ENCODE measurements around the gene B4GALT5.
"Not testable (repeated sequence)": the region's sequence is repeated elsewhere in the genome, so short reads cannot be mapped to it uniquely, and the experiment has no call there.

The B4GALT5 gene

DNA sequence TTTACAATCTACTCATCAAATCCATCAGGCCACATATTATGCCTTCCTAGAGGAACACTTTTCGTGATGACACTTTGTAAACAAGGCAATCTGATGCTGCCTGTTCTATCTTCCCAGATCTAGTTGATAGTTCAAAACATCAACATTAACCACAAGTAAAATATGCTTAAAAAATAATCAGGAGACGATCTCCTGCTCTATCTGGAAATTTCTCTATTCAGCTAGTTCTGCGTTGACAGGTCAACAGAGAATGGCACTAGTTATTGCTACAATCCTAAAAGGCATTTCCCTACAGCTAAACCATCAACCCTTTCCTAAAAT is 2.1 kb downstream of the B4GALT5 start:
- Histone ChIP-seq H3K27me3 (ENCODE audit: insufficient read depth, low read length, poor library complexity) (no peaks in the 10 kb centered on the region), H3K4me3 (ENCODE audit: low read length) (no peak overlapping the region), H2BK120ac (ENCODE audit: low read depth, low read length) (no peak overlapping the region), H2BK5ac (ENCODE audit: low read length) (no peak overlapping the region), H3K79me2 (ENCODE audit: control insufficient read depth, insufficient read depth, low read length) (peaks cover 57% of the 10 kb centered on the region), H3K56ac (ENCODE audit: low read length) (no peak overlapping the region), H4K5ac (ENCODE audit: low read length) (no peak overlapping the region), H3K18ac (ENCODE audit: low read length) (no peak overlapping the region), H3K9ac (ENCODE audit: low read length) (no peak overlapping the region), H3K23ac (ENCODE audit: low read length) (no peak overlapping the region), H3K4ac (ENCODE audit: low read depth, low read length) (no peak overlapping the region), H2BK15ac (replicated peaks; ENCODE audit: low read depth) (no peak overlapping the region), H3K4me2 (ENCODE audit: low read length) (no peak overlapping the region), H3K27ac (ENCODE audit: low read depth, low read length) (no peak overlapping the region), H3K36me3 (ENCODE audit: control insufficient read depth, insufficient read depth, low read length) (no peaks in the 10 kb centered on the region), H3K4me1 (ENCODE audit: control insufficient read depth, low read depth, low read length) (no peaks in the 10 kb centered on the region), H4K8ac (ENCODE audit: low read depth, low read length) (no peak overlapping the region), H3K79me1 (ENCODE audit: low read length) (no peaks in the 10 kb centered on the region), H2AK5ac (ENCODE audit: low read length) (no peak overlapping the region)
- DNase-seq, result no peak
- no CpG with 5 or more reads among the region's 3 CpGs for WGBS (ENCODE audit: extremely low coverage, insufficient coverage, low lambda C conversion rate)

DNA sequence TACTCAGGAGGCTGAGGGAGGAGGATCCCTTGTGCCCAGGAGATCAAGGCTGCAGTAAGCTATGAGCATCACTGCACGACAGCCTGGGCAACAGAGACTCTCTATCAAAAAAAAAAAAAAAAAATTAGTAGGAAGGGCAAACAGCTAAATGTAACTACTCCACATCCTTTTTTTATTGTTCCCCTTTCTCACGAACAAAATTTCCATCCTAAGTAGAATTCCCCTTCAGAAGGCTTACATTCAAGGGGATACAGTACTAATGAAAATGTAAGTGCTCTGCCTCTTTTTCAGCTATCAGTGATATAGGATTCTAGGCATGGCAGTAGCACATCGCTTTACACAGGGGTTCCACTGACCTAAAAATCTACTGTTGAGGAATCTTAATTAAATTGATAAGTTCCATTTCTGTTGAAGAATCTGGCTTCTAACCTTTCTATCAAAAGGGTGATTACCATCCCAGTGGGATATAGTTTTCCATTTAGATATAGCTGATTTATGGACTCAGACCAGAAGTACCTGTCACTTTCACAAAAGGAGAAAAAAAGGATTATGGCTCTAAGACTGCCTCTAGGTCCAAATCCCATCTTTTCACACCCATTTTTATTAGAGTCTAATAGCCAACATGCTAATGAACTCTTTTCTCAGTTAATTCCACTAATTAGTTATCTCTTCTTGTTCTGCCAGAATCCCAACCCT is 2.6 kb downstream of the B4GALT5 start:
- Histone ChIP-seq H4K5ac (ENCODE audit: low read length) (no peak overlapping the region), H3K27ac (ENCODE audit: low read depth, low read length) (no peak overlapping the region), H4K8ac (ENCODE audit: low read depth, low read length) (no peak overlapping the region), H3K4ac (ENCODE audit: low read depth, low read length) (no peak overlapping the region), H3K4me3 (ENCODE audit: low read length) (no peak overlapping the region), H2AK5ac (ENCODE audit: low read length) (no peak overlapping the region), H3K79me1 (ENCODE audit: low read length) (no peaks in the 10 kb centered on the region), H3K9ac (ENCODE audit: low read length) (no peak overlapping the region), H3K79me2 (ENCODE audit: control insufficient read depth, insufficient read depth, low read length) (peaks cover 61% of the 10 kb centered on the region), H3K27me3 (ENCODE audit: insufficient read depth, low read length, poor library complexity) (no peaks in the 10 kb centered on the region), H3K23ac (ENCODE audit: low read length) (no peak overlapping the region), H3K56ac (ENCODE audit: low read length) (no peak overlapping the region), H3K4me1 (ENCODE audit: control insufficient read depth, low read depth, low read length) (no peaks in the 10 kb centered on the region), H3K36me3 (ENCODE audit: control insufficient read depth, insufficient read depth, low read length) (no peaks in the 10 kb centered on the region), H3K18ac (ENCODE audit: low read length) (no peak overlapping the region), H2BK15ac (replicated peaks; ENCODE audit: low read depth) (no peak overlapping the region), H3K4me2 (ENCODE audit: low read length) (no peak overlapping the region), H2BK5ac (ENCODE audit: low read length) (no peak overlapping the region), H2BK120ac (ENCODE audit: low read depth, low read length) (no peak overlapping the region)
- no CpG with 5 or more reads among the region's 3 CpGs for WGBS (ENCODE audit: extremely low coverage, insufficient coverage, low lambda C conversion rate)
- no peak for DNase-seq

DNA sequence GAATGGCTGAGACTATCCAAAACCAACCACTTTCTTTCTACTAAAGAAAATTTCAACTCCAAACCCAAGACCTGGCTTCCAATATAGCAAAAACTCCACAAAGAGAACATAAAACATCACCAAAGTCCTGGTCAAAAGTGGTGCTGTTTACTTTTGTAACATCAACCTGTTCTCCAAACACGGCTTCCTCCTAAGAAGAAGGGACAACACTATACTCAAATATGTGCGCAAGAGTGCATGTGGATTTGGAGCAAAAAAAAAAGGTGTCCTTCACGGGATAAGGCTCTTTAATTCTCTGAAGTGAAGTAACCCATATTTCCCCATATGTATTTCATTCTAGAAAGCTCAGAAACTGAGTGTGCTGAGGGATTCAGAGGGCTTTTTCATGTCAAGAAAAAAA is 6.6 kb downstream of the B4GALT5 start:
- H3K79me2 ChIP-seq (ENCODE audit: control insufficient read depth, insufficient read depth, low read length), result peaks cover 80% of the 10 kb centered on the region
- no peak overlapping the region for H3K23ac ChIP-seq (ENCODE audit: low read length)
- no peak overlapping the region for H4K5ac ChIP-seq (ENCODE audit: low read length)
- no peak overlapping the region for H3K4ac ChIP-seq (ENCODE audit: low read depth, low read length)
- H3K4me1 ChIP-seq (ENCODE audit: control insufficient read depth, low read depth, low read length), result peaks cover 4% of the 10 kb centered on the region
- no peak for DNase-seq
- no peak overlapping the region for H2BK120ac ChIP-seq (ENCODE audit: low read depth, low read length)
- no peak overlapping the region for H3K4me3 ChIP-seq (ENCODE audit: low read length)
- H2BK15ac ChIP-seq (replicated peaks; ENCODE audit: low read depth), result no peak overlapping the region
- no peak overlapping the region for H2AK5ac ChIP-seq (ENCODE audit: low read length)
- H4K8ac ChIP-seq (ENCODE audit: low read depth, low read length), result no peak overlapping the region
- no peak overlapping the region for H2BK5ac ChIP-seq (ENCODE audit: low read length)
- H3K4me2 ChIP-seq (ENCODE audit: low read length), result no peak overlapping the region
- H3K27me3 ChIP-seq (ENCODE audit: insufficient read depth, low read length, poor library complexity), result no peaks in the 10 kb centered on the region
- H3K36me3 ChIP-seq (ENCODE audit: control insufficient read depth, insufficient read depth, low read length), result no peaks in the 10 kb centered on the region
- H3K79me1 ChIP-seq (ENCODE audit: low read length), result peaks cover 2% of the 10 kb centered on the region
- no peak overlapping the region for H3K9ac ChIP-seq (ENCODE audit: low read length)
- H3K18ac ChIP-seq (ENCODE audit: low read length), result no peak overlapping the region
- no peak overlapping the region for H3K27ac ChIP-seq (ENCODE audit: low read depth, low read length)
- no peak overlapping the region for H3K56ac ChIP-seq (ENCODE audit: low read length)
- no CpG with 5 or more reads among the region's 3 CpGs for WGBS (ENCODE audit: extremely low coverage, insufficient coverage, low lambda C conversion rate)

DNA sequence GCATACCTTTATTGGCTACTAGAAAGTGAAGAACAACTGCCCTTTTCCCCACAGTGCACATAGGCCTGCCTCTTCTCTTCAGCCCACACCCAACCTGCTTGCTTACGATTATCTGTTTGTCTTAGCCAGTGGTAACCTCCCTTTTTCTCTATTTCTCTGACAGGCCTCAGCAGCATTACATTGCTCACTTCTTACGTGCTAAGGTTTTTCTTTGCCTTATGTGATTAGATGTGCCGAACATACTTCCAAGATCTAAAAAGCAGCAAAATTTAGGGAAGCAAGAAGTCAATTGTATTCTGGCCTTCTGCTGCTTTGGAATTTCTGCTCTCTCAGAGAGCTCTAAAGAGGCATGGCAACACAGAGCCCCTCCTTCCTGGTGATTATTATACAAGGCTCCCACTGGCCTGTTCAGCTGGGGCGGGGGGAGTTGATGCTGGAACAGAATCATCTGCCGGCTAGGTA is 7.0 kb downstream of the B4GALT5 start:
- no peak overlapping the region for H2AK5ac ChIP-seq (ENCODE audit: low read length)
- H3K36me3 ChIP-seq (ENCODE audit: control insufficient read depth, insufficient read depth, low read length), result no peaks in the 10 kb centered on the region
- H3K4me3 ChIP-seq (ENCODE audit: low read length), result no peak overlapping the region
- no peak overlapping the region for H3K23ac ChIP-seq (ENCODE audit: low read length)
- H3K79me1 ChIP-seq (ENCODE audit: low read length), result peaks cover 2% of the 10 kb centered on the region
- no peak overlapping the region for H2BK15ac ChIP-seq (replicated peaks; ENCODE audit: low read depth)
- no peak overlapping the region for H2BK5ac ChIP-seq (ENCODE audit: low read length)
- no peak overlapping the region for H3K4ac ChIP-seq (ENCODE audit: low read depth, low read length)
- peaks cover 80% of the 10 kb centered on the region for H3K79me2 ChIP-seq (ENCODE audit: control insufficient read depth, insufficient read depth, low read length)
- H3K27me3 ChIP-seq (ENCODE audit: insufficient read depth, low read length, poor library complexity), result no peaks in the 10 kb centered on the region
- H3K4me1 ChIP-seq (ENCODE audit: control insufficient read depth, low read depth, low read length), result peaks cover 4% of the 10 kb centered on the region
- no CpG with 5 or more reads among the region's 5 CpGs for WGBS (ENCODE audit: extremely low coverage, insufficient coverage, low lambda C conversion rate)
- no peak overlapping the region for H3K27ac ChIP-seq (ENCODE audit: low read depth, low read length)
- no peak overlapping the region for H3K56ac ChIP-seq (ENCODE audit: low read length)
- H3K4me2 ChIP-seq (ENCODE audit: low read length), result no peak overlapping the region
- no peak overlapping the region for H4K8ac ChIP-seq (ENCODE audit: low read depth, low read length)
- H3K9ac ChIP-seq (ENCODE audit: low read length), result no peak overlapping the region
- H2BK120ac ChIP-seq (ENCODE audit: low read depth, low read length), result no peak overlapping the region
- DNase-seq, result peak; percentile 28
- H3K18ac ChIP-seq (ENCODE audit: low read length), result no peak overlapping the region
- no peak overlapping the region for H4K5ac ChIP-seq (ENCODE audit: low read length)

DNA sequence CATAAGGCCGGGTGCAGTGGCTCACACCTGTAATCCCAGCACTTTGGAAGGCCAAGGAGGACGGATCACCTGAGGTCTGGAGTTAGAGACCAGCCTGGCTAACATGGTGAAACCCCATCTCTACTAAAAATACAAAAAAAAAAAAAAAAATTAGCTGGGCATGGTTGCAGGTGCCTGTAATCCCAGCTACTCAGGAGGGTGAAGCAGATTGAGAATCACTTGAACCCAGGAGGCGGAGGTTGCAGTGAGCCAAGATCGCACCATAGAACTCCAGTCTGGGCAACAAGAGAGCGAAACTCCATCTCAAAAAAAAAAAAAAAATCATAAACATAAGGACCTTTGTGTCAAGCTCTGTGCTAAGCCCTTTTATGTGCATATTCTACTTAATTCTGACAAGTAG is 7.8 kb downstream of the B4GALT5 start:
- DNase-seq; H3K27me3 ChIP-seq (ENCODE audit: insufficient read depth, low read length, poor library complexity); H2BK15ac ChIP-seq (replicated peaks; ENCODE audit: low read depth); H4K5ac ChIP-seq (ENCODE audit: low read length); H3K18ac ChIP-seq (ENCODE audit: low read length); H3K79me1 ChIP-seq (ENCODE audit: low read length); H3K4me2 ChIP-seq (ENCODE audit: low read length); H3K27ac ChIP-seq (ENCODE audit: low read depth, low read length); H4K8ac ChIP-seq (ENCODE audit: low read depth, low read length); H3K4me1 ChIP-seq (ENCODE audit: control insufficient read depth, low read depth, low read length); H3K56ac ChIP-seq (ENCODE audit: low read length); H3K4me3 ChIP-seq (ENCODE audit: low read length); H2BK5ac ChIP-seq (ENCODE audit: low read length); H2BK120ac ChIP-seq (ENCODE audit: low read depth, low read length); H3K23ac ChIP-seq (ENCODE audit: low read length); H3K9ac ChIP-seq (ENCODE audit: low read length); H3K36me3 ChIP-seq (ENCODE audit: control insufficient read depth, insufficient read depth, low read length); H3K4ac ChIP-seq (ENCODE audit: low read depth, low read length); H2AK5ac ChIP-seq (ENCODE audit: low read length): not testable (repeated sequence)
- no CpG with 5 or more reads among the region's 5 CpGs for WGBS (ENCODE audit: extremely low coverage, insufficient coverage, low lambda C conversion rate)
- H3K79me2 ChIP-seq (ENCODE audit: control insufficient read depth, insufficient read depth, low read length), result peaks cover 80% of the 10 kb centered on the region

DNA sequence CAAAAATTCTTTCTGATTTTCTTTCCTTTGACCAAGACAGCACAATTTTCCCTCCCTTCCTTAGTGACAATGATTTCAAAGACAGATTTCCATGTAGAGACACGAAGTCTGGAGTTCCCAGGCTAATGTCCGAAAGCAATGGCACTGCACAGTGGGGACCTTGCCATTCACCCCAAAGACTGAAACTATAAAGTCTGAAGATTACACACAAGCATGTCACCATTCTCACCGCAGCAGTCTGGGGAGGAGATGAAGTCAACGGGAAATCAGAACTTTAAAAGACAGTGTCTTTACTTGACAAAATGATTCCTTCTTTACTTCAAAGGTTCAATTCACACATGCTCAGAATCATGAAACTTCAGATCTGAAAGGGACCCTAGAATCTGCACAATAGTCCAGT is 8.3 kb downstream of the B4GALT5 start:
- Histone ChIP-seq H3K27me3 (ENCODE audit: insufficient read depth, low read length, poor library complexity) (no peaks in the 10 kb centered on the region), H3K9ac (ENCODE audit: low read length) (no peak overlapping the region)
- no CpG with 5 or more reads among the region's 4 CpGs for WGBS (ENCODE audit: extremely low coverage, insufficient coverage, low lambda C conversion rate)

More for the DNA sequence above, 8.3 kb downstream of the B4GALT5 start:
- Histone ChIP-seq H4K5ac (ENCODE audit: low read length) (no peak overlapping the region), H2BK120ac (ENCODE audit: low read depth, low read length) (no peak overlapping the region), H3K27ac (ENCODE audit: low read depth, low read length) (no peak overlapping the region), H2BK15ac (replicated peaks; ENCODE audit: low read depth) (no peak overlapping the region), H3K4me2 (ENCODE audit: low read length) (no peak overlapping the region), H3K36me3 (ENCODE audit: control insufficient read depth, insufficient read depth, low read length) (no peaks in the 10 kb centered on the region), H3K56ac (ENCODE audit: low read length) (no peak overlapping the region), H3K18ac (ENCODE audit: low read length) (no peak overlapping the region), H3K79me1 (ENCODE audit: low read length) (peaks cover 2% of the 10 kb centered on the region), H3K79me2 (ENCODE audit: control insufficient read depth, insufficient read depth, low read length) (peaks cover 81% of the 10 kb centered on the region), H3K23ac (ENCODE audit: low read length) (no peak overlapping the region), H2BK5ac (ENCODE audit: low read length) (no peak overlapping the region), H2AK5ac (ENCODE audit: low read length) (no peak overlapping the region), H3K4ac (ENCODE audit: low read depth, low read length) (no peak overlapping the region), H3K4me3 (ENCODE audit: low read length) (no peak overlapping the region), H4K8ac (ENCODE audit: low read depth, low read length) (no peak overlapping the region), H3K4me1 (ENCODE audit: control insufficient read depth, low read depth, low read length) (peaks cover 4% of the 10 kb centered on the region)
- no peak for DNase-seq

All from mesendoderm (in vitro differentiated cells).